HG02938 (cell line): ENCODE measurements around the gene SCN5A.

Source experiments
- ATAC-seq: cut with Tn5 transposase; IDR thresholded peaks from one replicate; pipeline ENCODE4 v1.9.1; 2021; ENCODE audit warnings: mild to moderate bottlenecking, moderate library complexity; ENCODE audit not compliant: unreplicated experiment

The SCN5A gene

DNA sequence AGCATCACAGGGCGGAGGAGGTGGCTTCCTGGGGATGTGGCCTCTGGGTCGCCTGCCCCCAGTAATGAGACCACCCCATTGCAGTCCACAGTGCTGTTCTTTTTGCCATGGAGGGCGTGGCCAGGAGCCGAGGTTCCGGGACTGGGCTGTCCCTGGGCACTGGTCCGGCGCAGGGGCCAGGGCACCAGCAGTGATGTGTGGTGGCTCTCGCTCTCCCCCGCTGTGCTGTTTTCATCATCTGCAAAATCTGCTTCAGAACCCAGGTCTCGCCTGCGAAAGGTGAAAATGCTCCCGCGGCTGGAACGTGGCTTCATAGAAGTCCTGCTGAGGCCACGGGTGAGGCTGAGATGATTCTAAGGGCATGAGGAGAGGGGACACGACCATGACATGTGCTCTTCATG is 45.8 kb downstream of the SCN5A start:
- no peak for ATAC-seq

GRCh38 chr3:38602576-38603250 is 46.8 kb downstream of the SCN5A start:
- ATAC-seq = no peak

DNA sequence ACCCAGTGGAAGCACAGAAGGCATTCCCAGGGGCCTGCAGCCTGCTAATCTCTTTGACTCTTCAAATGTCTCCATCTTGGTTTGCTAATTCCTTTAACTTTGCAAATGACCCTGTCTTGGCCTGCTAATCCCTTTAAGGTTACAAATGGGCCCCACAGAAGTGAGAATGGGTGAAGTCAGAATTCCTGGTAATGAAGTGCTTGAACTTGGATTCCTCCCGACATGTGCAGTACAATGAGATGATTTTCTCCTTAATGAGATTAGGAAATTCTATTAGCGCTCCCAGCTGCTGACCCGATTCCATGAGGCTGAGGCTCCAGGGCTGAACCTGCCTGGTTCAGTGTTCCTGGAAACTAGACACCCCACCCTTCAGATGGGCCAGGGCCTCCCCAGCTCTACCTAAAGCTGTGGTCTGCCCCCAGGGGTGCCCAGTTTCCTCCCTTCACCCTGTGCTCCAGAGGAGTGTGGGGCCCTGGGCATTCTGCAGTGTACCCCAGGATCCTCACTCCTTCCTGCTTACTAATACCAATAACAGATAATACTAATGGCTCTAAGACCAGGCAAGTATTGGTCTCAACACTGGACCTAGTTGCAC is 47.4 kb downstream of the SCN5A start:
- ATAC-seq = no peak

DNA sequence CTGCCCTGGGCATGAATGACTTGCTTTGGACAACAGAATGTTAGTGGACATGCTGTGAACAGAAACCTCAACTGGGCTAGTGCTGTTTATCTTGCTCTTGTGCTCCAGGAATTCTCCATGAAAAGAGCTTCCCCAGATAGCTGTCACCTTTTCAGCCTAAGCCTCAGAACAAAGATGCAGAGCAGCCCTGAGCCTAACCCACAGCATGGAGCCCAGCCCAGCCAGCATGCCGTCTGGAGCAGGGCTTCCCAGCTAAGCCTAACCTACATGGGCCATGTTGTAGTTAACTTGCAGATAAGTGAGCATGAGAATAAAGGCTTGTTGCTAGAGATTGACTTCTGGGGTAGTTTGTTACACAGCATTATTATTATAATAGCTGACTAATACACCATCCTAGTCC is 48.9 kb downstream of the SCN5A start:
- no peak for ATAC-seq

DNA sequence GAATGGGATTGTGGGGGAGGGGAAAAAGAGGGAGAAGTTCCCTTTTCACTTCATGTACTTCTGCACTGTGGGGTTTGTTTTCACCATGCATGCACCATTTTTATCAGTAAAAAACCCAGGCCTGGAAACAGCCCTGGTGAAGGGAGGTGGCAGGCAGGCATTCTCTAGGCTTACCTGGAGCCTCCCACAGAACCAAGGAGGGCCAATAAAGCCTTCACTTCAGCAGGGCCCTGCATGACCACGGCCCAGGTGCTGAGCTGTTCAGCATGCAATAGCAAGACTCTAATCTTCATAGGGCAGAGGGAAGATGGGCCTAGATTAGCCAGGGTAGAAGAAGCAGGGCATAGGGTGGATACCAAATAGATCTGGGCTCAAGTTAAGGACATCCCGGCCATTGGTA is 49.6 kb downstream of the SCN5A start:
- no peak for ATAC-seq

DNA sequence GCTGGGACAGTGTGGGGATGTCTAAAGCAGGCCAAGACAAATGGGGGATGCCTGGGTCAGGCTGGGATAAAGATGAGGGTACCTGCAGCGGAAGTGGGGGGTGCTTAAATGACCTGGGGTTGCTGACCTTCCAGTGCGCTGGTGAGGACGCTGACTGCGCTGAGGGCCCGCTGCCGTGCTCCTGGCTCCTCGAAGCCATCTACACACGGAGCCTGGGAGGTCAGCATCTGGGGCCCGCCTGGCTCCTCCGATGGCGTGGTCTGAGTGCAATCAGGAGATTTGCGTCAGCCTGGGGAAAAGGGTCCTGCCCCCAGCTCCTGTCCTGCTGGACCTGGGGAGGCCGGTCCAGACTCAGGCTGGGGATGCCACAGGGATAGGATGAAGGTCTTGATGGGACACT is 50.7 kb downstream of the SCN5A start:
- no peak for ATAC-seq

GRCh38 chr3:38597502-38598060 is 51.9 kb downstream of the SCN5A start:
- ATAC-seq = no peak

DNA sequence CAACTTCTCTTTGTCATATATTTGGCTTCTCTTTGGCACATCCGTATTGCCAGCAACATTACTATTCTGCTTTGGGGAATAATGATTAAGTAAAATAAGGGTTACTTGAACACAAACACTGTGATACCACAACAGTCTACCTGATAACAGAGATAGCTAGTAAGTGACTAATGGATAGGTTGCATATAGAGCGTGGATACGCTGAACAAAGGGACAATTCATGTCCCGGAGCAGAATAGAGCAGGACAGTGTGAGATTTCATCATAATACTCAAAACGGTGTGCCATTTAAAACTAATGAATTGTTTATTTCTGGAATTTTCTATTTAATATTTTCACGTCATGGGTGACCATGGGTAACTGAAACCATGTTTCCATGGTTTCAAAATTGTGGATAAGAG is 54.1 kb downstream of the SCN5A start:
- ATAC-seq = no peak

GRCh38 chr3:38590521-38590920 is 59.0 kb downstream of the SCN5A start:
- no peak for ATAC-seq

GRCh38 chr3:38588995-38589937 is 60.2 kb downstream of the SCN5A start:
- no peak for ATAC-seq

DNA sequence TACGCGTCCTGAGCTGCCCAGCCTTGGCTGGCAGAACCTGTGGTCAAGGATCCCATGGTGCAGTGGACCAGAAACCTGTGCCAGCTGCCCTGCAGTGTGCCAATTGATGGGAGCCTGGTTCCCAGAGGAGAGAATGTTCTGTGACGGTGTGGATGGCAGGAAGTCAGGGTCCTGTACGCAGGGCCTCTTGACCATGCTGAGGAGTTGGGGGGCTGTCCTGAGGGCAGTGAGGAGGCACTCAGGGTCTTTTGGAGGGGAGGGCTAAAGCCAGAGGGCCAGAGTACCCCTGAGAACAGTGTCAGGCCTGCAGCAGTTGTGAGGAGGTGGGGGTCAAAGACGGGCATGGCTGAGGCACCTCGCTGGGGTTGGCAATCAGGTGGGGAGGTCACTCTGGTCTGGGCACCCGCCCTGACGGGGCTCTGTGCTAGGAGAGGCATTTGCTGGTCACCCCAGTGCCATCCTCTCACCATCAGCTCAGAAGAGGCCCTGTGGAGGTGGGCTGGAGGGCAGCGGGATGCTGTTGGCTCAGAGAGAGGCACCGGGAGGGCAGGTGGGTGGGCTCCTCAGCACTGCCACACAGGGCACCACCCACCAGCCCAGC is 61.0 kb downstream of the SCN5A start:
- no peak for ATAC-seq

DNA sequence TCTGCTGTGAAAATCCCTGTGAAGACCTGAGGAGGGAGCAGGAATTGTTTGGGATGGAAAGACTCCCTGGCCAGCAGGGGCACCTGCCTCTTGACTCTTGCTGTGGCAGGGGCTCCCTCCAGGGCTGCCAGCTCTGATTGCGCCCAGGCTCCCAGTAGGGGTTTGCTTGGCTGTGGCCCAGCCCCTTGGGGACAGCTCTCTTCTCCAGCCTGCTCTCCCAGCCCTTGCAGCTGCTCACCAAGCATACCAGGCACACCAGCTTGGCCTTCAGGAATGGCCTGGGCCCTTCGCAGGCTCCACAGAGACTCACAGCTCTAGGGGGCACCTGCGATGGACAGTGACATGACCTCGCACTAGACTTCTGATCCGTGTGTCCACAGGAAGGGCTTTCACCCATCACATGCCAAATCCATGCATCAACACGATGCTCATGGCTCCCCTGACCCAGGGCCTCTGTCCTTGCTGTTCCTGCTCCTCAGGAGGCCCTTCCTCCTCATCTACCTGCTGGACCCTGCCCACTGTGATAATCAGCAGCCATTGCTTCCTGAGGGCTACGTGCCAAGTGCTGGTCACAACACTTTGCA is 61.8 kb downstream of the SCN5A start:
- ATAC-seq = no peak

GRCh38 chr3:38586546-38587520 is 62.7 kb downstream of the SCN5A start:
- no peak for ATAC-seq

- ATAC-seq = no peak
Observed at GRCh38 chr3:38585791-38586420, 63.6 kb downstream of the SCN5A start.

- no peak for ATAC-seq
Observed at GRCh38 chr3:38583688-38584087, 65.8 kb downstream of the SCN5A start.

- no peak for ATAC-seq
Observed at GRCh38 chr3:38582941-38583645, 66.4 kb downstream of the SCN5A start.

- no peak for ATAC-seq
Observed at GRCh38 chr3:38582316-38582715, 67.2 kb downstream of the SCN5A start.

DNA sequence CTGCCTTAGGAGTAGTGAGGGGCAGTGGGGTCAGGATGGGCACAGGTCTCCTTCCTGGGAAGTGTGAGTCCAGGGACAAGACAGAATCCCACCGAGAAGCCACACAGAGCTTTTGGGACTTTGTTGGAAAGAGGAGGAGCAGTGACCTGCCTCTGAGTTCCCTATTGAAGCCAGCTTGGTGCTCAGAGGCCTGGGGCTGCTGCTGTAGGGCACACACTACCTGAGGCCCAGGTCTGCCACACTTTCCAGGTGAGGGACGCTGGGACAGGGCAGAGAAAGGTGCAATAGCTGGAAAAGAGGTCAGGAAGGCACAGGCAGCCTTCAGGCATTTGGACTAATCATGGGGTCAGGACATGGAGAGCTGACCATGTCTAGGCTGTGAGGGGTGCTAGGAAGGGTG is 67.7 kb downstream of the SCN5A start:
- no peak for ATAC-seq
